GM12878 (cell line): ENCODE results near the gene CASP12. TPM values are rescaled to one million over a fixed set of nuclear protein-coding genes. Genes with fewer than 3 reads are reported as not detected.

Source experiments
- ATAC-seq: fragments of 200-7000 bp; cut with Tn5 transposase; 3 replicates; pipeline ENCODE4 v1.9.1; 2020; ENCODE audit warnings: mild to moderate bottlenecking, moderate library complexity
- BruUV-seq: library from RNA; stranded (reverse); fragments of 400-500 nt; replicated peaks from 2 replicates; lab custom pipeline; 2021; lab: Mats Ljungman, UMichigan
- CTCF ChIA-PET: fragments of 300-600 bp; sonication (Branson Sonifier 250); formaldehyde crosslinking; extraction: SDS; loops from one replicate; lab custom pipeline; 2021; ENCODE audit warnings: inconsistent platforms; lab: Yijun Ruan, JAX
- POLR2A ChIA-PET: fragments of 350-600 bp; formaldehyde crosslinking; extraction: SDS; loops from one replicate; lab custom pipeline; 2021; ENCODE audit warnings: inconsistent platforms; lab: Charles Lee
- RAD21 ChIA-PET: fragments of 300-600 bp; sonication (Branson Sonifier 250); formaldehyde crosslinking; loops from one replicate; lab custom pipeline; 2023; ENCODE audit warnings: antibody characterized with exemption; ENCODE audit not compliant: unreplicated experiment; lab: Charles Lee
- SMC1A ChIA-PET: fragments of 300-600 bp; sonication (Branson Sonifier 250); formaldehyde crosslinking; loops from one replicate; lab custom pipeline; 2023; ENCODE audit not compliant: unreplicated experiment, uncharacterized antibody; lab: Charles Lee
- DNase-seq: peaks from one replicate; pipeline ENCODE4 v3.0.0-alpha.2; 2011; ENCODE audit warnings: low read depth, low spot score
- FAIRE-seq: peaks from 3 replicates; lab custom pipeline; 2011; peaks lifted over from hg19 to GRCh38; lab: Jason Lieb, UNC
- H2AFZ ChIP-seq: 2 replicates; pipeline ENCODE4 v1.6.0; 2011; ENCODE audit warnings: low read depth, low read length, control low read depth; ENCODE audit not compliant: control insufficient read depth
- H3K27ac ChIP-seq: 2 replicates; pipeline ENCODE4 v1.5.1; 2011; ENCODE audit warnings: control low read depth; ENCODE audit not compliant: control insufficient read depth, insufficient read depth
- H3K27me3 ChIP-seq, 2 experiments: replicated peaks in 1 of 2; 2 replicates each; pipeline versions ENCODE4 v1.6.0 to v1.6.1; 2011; ENCODE audit warnings: low read length in 1 of 2; ENCODE audit not compliant: control insufficient read depth in 2 of 2, insufficient read depth in 2 of 2
- H3K36me3 ChIP-seq, 2 experiments: 2 replicates each; pipeline ENCODE4 v1.5.1; 2011; ENCODE audit warnings: low read length in 1 of 2; ENCODE audit not compliant: control insufficient read depth in 2 of 2, insufficient read depth in 2 of 2
- H3K4me1 ChIP-seq: 2 replicates; pipeline ENCODE4 v1.6.1; 2011; ENCODE audit warnings: mild to moderate bottlenecking, low read length, moderate library complexity, mixed read lengths; ENCODE audit not compliant: control insufficient read depth, insufficient read depth
- H3K4me2 ChIP-seq: 2 replicates; pipeline ENCODE4 v1.6.0; 2011; ENCODE audit warnings: control low read depth; ENCODE audit not compliant: control insufficient read depth, insufficient read depth
- H3K4me3 ChIP-seq: fragments of 200-600 bp; sonication (generic); 2 replicates; pipeline ENCODE4 v1.5.1; 2016
- H3K79me2 ChIP-seq: 2 replicates; pipeline ENCODE4 v1.6.0; 2011; ENCODE audit warnings: low read length; ENCODE audit not compliant: control insufficient read depth, insufficient read depth
- H3K9ac ChIP-seq: 2 replicates; pipeline ENCODE4 v1.8.0; 2011; ENCODE audit warnings: low read length, control low read depth, mixed read lengths; ENCODE audit not compliant: control insufficient read depth, insufficient read depth
- H3K9me3 ChIP-seq: replicated peaks from 3 replicates; pipeline ENCODE4 v1.5.1; 2011; ENCODE audit warnings: mild to moderate bottlenecking, low read length; ENCODE audit not compliant: control insufficient read depth, insufficient read depth
- H4K20me1 ChIP-seq: 2 replicates; pipeline ENCODE4 v1.6.0; 2011; ENCODE audit not compliant: control insufficient read depth, insufficient read depth
- FOXM1 ChIP-seq: IDR thresholded peaks from 2 replicates; pipeline ENCODE4 v1.6.1; 2012; ENCODE audit warnings: low read depth, mild to moderate bottlenecking, inconsistent platforms, low read length, moderate library complexity
- IKZF1 ChIP-seq: fragments of 450-650 bp; conservative IDR thresholded peaks from 2 replicates; pipeline ENCODE4 v1.6.1; 2017; ENCODE audit warnings: antibody characterized with exemption, mild to moderate bottlenecking
- IKZF2 ChIP-seq, 2 experiments: fragments of 450-650 bp; IDR thresholded peaks; 2 replicates each; pipeline ENCODE4 v1.6.1; 2017; ENCODE audit warnings: mild to moderate bottlenecking in 2 of 2, moderate library complexity in 2 of 2
- LARP7 ChIP-seq: fragments of 450-650 bp; IDR thresholded peaks from 2 replicates; pipeline ENCODE4 v1.6.1; 2017; ENCODE audit warnings: mild to moderate bottlenecking
- MAX ChIP-seq: IDR thresholded peaks from 2 replicates; pipeline ENCODE4 v1.6.1; 2012; ENCODE audit warnings: low read depth, low read length, improper control_type of control experiment
- NR2F1 ChIP-seq: fragments of 450-650 bp; conservative IDR thresholded peaks from 2 replicates; pipeline ENCODE4 v1.6.1; 2017; ENCODE audit warnings: mild to moderate bottlenecking
- PKNOX1 ChIP-seq: fragments of 450-650 bp; IDR thresholded peaks from 2 replicates; pipeline ENCODE4 v1.6.1; 2016; ENCODE audit warnings: mild to moderate bottlenecking
- SPI1 ChIP-seq: IDR thresholded peaks from 2 replicates; pipeline ENCODE4 v1.6.1; 2011; ENCODE audit warnings: low read depth, mild to moderate bottlenecking, low read length, moderate library complexity, borderline replicate concordance; ENCODE audit not compliant: insufficient read depth
- TCF12 ChIP-seq: IDR thresholded peaks from 2 replicates; pipeline ENCODE4 v1.6.1; 2011; ENCODE audit warnings: low read depth, mild to moderate bottlenecking, low read length
- YY1 ChIP-seq: IDR thresholded peaks from 2 replicates; pipeline ENCODE4 v1.6.1; 2011; ENCODE audit warnings: low read depth, mild to moderate bottlenecking, low read length
- ZBTB4 ChIP-seq: fragments of 450-650 bp; formaldehyde crosslinking; IDR thresholded peaks from 2 replicates; pipeline ENCODE4 v1.4.0; 2022; ENCODE audit warnings: mild to moderate bottlenecking, moderate library complexity
- ZNF217 ChIP-seq: fragments of 450-650 bp; IDR thresholded peaks from 2 replicates; pipeline ENCODE4 v1.6.1; 2017; ENCODE audit warnings: antibody characterized with exemption, mild to moderate bottlenecking
- WGBS: methylation state at CpG from one replicate; pipeline ENCODE4 v1.1.6; 2016; ENCODE audit warnings: low lambda C conversion rate; ENCODE audit not compliant: insufficient replicate concordance, insufficient coverage; ENCODE audit errors: missing lambda C conversion rate; 5-methylcytosine and 5-hydroxymethylcytosine counted together
- in situ Hi-C: fragments of 300-500 bp; cut with MboI; formaldehyde crosslinking; loops from 9 replicates; pipeline ENCODE4 v1.14.3; 2018; ENCODE audit warnings: mixed read lengths
- intact Hi-C: fragments of 100-400 bp; cut with micrococcal nuclease; formaldehyde crosslinking; loops from one replicate; pipeline ENCODE4 v1.14.2; 2022; ENCODE audit not compliant: unreplicated experiment
- polyA plus RNA-seq, 11 experiments: library from polyadenylated mRNA; depleted of rRNA in 4 of 11; unstranded in 6 of 11; stranded (reverse) in 5 of 11; fragments of >200 nt; fragmentation: Nextera tagmentation in 4 of 11; fragmentation: Illumina TruSeq in 1 of 11; extraction: Ambion mirVana in 4 of 11; extraction: Trizol in 1 of 11; gene quantifications; 1 replicate in 1 of 11; 2 replicates in 10 of 11; pipeline versions ENCODE4 v1.2.1 to v1.2.3, GENCODE V29; 2011 to 2016; ENCODE audit warnings: inconsistent platforms in 2 of 11, missing spikeins in 2 of 11, low read depth in 1 of 11
- total RNA-seq, 4 experiments: library from RNA; depleted of rRNA in 3 of 4; stranded (reverse); fragments of >200 nt in 3 of 4; fragmentation: Illumina TruSeq in 1 of 4; extraction: Trizol in 1 of 4; gene quantifications; 2 replicates each; pipeline versions ENCODE4 v1.2.1 to v1.2.3, GENCODE V29; 2013 to 2021

Gene CASP12
- total and polyA plus RNA-seq, 10 of the 15 experiments (the other 5 are each of a cell fraction or from before 2014, with no cell fraction given) = 0.10 to 0.14 TPM; not detected in 8

GRCh38 chr11:104881117-104881794 is 17.0 kb downstream of the CASP12 start:
- in situ Hi-C loops = no loop called here
- H3K27me3 ChIP-seq = no peaks in the 10 kb centered on the region
- intact Hi-C loops = no loop called here
- 17% methylated on average over 3 of the region's 3 CpGs for WGBS
- peak overlapping the region; percentile 64 for H2AFZ ChIP-seq
- H3K9ac ChIP-seq = peak overlapping the region; percentile 10; the same call in 1 of the 2 replicates
- ChIA-PET SMC1A (interaction anchor here (0.9 to 3.3 kb wide), 2 partner anchors 16 to 84 kb away, joined by 3 to 13 read pairs; partner anchors contain the start of gene CASP12), CTCF (interaction anchor here (1.6 kb wide), 1 partner anchor 8 kb away, joined by 7 read pairs; no protein-coding TSS in a partner anchor), POLR2A (interaction anchor here (1.4 kb wide), 1 partner anchor 18 kb away, joined by 3 read pairs; no protein-coding TSS in a partner anchor), RAD21 (interaction anchor here (1.4 kb wide), 1 partner anchor 8 kb away, joined by 3 read pairs; no protein-coding TSS in a partner anchor)
- BruUV-seq = no TSS peak
- H3K4me2 ChIP-seq = peak overlapping the region; percentile 61
- ATAC-seq (peak; percentile 85), FAIRE-seq (no peak), DNase-seq (no peak)
- no peaks in the 10 kb centered on the region; the same call in 2 of the 3 replicates for H3K9me3 ChIP-seq
- H3K27ac ChIP-seq = peak overlapping the region; percentile 77
- no peak overlapping the region for H3K4me3 ChIP-seq
- no peaks in the 10 kb centered on the region for H4K20me1 ChIP-seq
- H3K79me2 ChIP-seq = no peaks in the 10 kb centered on the region
- no peaks in the 10 kb centered on the region for H3K36me3 ChIP-seq
- H3K4me1 ChIP-seq = peaks cover 10% of the 10 kb centered on the region
- TF ChIP-seq LARP7 (no peak), IKZF2 (IDR thresholded peaks at IDR 0.05) (0 out of 4 replicates have a peak, but pooled peaks of 1 of the 2 experiments have one; percentile 24), TCF12 (0 out of 2 replicates have a peak, but pooled peaks have one; percentile 45), FOXM1 (no peak), IKZF1 (0 out of 2 replicates have a peak, but pooled peaks have one; percentile 14), SPI1 (peak; percentile 74), ZBTB4 (CRISPR knock-in tag) (no peak), MAX (no peak), NR2F1 (peak; percentile 47), ZNF217 (no peak), PKNOX1 (peak; percentile 57; the same call in 1 of the 2 replicates), YY1 (peak; percentile 47; the same call in 1 of the 2 replicates)
